IMR-90 (cell line): ENCODE measurements around the gene DCAF5. TPM values are rescaled to one million over a fixed set of nuclear protein-coding genes. Genes with fewer than 3 reads are reported as not detected.

Experiments used
- ATAC-seq: fragments of 200-7000 bp; cut with Tn5 transposase; 2 replicates; pipeline ENCODE4 v1.9.1; 2020; ENCODE audit warnings: low read depth, mild to moderate bottlenecking, moderate library complexity
- BruUV-seq: library from RNA; stranded (reverse); fragments of 400-500 nt; replicated peaks from 2 replicates; lab custom pipeline; 2021; lab: Mats Ljungman, UMichigan
- CTCF ChIA-PET: fragments of 300-600 bp; formaldehyde crosslinking; extraction: SDS; loops from one replicate; lab custom pipeline; 2021; ENCODE audit warnings: antibody characterized with exemption; lab: Yijun Ruan, JAX
- POLR2A ChIA-PET: fragments of 300-600 bp; sonication (Branson Sonifier 250); formaldehyde crosslinking; loops from one replicate; lab custom pipeline; 2022; ENCODE audit warnings: antibody characterized with exemption; ENCODE audit not compliant: unreplicated experiment; lab: Charles Lee
- DNase-seq: peaks from one replicate; pipeline ENCODE4 v3.0.0; 2013
- H2AFZ ChIP-seq: replicated peaks from 2 replicates; pipeline ENCODE3; 2013; ENCODE audit warnings: low read length, mild to moderate bottlenecking; ENCODE audit not compliant: poor library complexity
- H2AK5ac ChIP-seq: 2 replicates; pipeline ENCODE4 v1.6.1; 2013; ENCODE audit warnings: low read depth, low read length, inconsistent platforms
- H2AK9ac ChIP-seq: replicated peaks from 2 replicates; pipeline ENCODE3; 2013; ENCODE audit warnings: mild to moderate bottlenecking, low read depth, low read length, moderate library complexity; ENCODE audit not compliant: poor library complexity
- H2BK120ac ChIP-seq: 2 replicates; pipeline ENCODE4 v1.6.1; 2013; ENCODE audit warnings: low read depth, low read length, inconsistent platforms
- H2BK15ac ChIP-seq: 3 replicates; pipeline ENCODE4 v1.6.1; 2013; ENCODE audit warnings: low read depth, low read length, inconsistent platforms
- H2BK20ac ChIP-seq: 2 replicates; pipeline ENCODE4 v1.6.1; 2013; ENCODE audit warnings: low read depth, mild to moderate bottlenecking, inconsistent platforms, low read length, moderate library complexity
- H2BK5ac ChIP-seq: 2 replicates; pipeline ENCODE4 v1.6.1; 2013; ENCODE audit warnings: mild to moderate bottlenecking, low read depth, low read length, inconsistent platforms; ENCODE audit not compliant: poor library complexity, severe bottlenecking
- H3K14ac ChIP-seq: replicated peaks from 2 replicates; pipeline ENCODE4 v1.6.1; 2013; ENCODE audit warnings: low read depth, low read length, inconsistent platforms
- H3K18ac ChIP-seq: 2 replicates; pipeline ENCODE4 v1.6.1; 2013; ENCODE audit warnings: low read depth, low read length, control low read depth
- H3K23ac ChIP-seq: 2 replicates; pipeline ENCODE4 v1.6.1; 2013; ENCODE audit warnings: low read depth, low read length, inconsistent platforms
- H3K27ac ChIP-seq: 2 replicates; pipeline ENCODE4 v1.5.1; 2013; ENCODE audit warnings: mild to moderate bottlenecking, control low read depth, low read length; ENCODE audit not compliant: insufficient read depth
- H3K27me3 ChIP-seq: 2 replicates; pipeline ENCODE4 v1.6.1; 2013; ENCODE audit warnings: low read length; ENCODE audit not compliant: control insufficient read depth, insufficient read depth
- H3K36me3 ChIP-seq: 2 replicates; pipeline ENCODE4 v1.6.1; 2013; ENCODE audit warnings: low read length, mixed read lengths; ENCODE audit not compliant: control insufficient read depth, insufficient read depth
- H3K4ac ChIP-seq: 2 replicates; pipeline ENCODE4 v1.6.1; 2013; ENCODE audit warnings: low read depth, low read length, inconsistent platforms
- H3K4me1 ChIP-seq: 2 replicates; pipeline ENCODE4 v1.6.1; 2013; ENCODE audit warnings: low read length, mixed read lengths; ENCODE audit not compliant: control insufficient read depth, insufficient read depth
- H3K4me2 ChIP-seq: 2 replicates; pipeline ENCODE4 v1.6.1; 2013; ENCODE audit warnings: low read depth, mild to moderate bottlenecking, control low read depth, low read length, moderate library complexity
- H3K4me3 ChIP-seq: 2 replicates; pipeline ENCODE4 v1.5.1; 2013; ENCODE audit warnings: low read depth, mild to moderate bottlenecking, control low read depth, low read length, moderate library complexity; ENCODE audit not compliant: insufficient read depth
- H3K56ac ChIP-seq: 2 replicates; pipeline ENCODE4 v1.6.1; 2013; ENCODE audit warnings: low read length, inconsistent platforms; ENCODE audit not compliant: insufficient read depth; ENCODE audit errors: extremely low read depth
- H3K79me1 ChIP-seq, 2 experiments: 2 replicates each; pipeline ENCODE4 v1.6.1; 2013; ENCODE audit warnings: low read length in 2 of 2, inconsistent platforms in 1 of 2, low read depth in 1 of 2
- H3K9ac ChIP-seq: 2 replicates; pipeline ENCODE4 v1.6.1; 2013; ENCODE audit warnings: low read depth, low read length, control low read depth
- H3K9me1 ChIP-seq: 2 replicates; pipeline ENCODE4 v1.6.1; 2013; ENCODE audit warnings: low read length, inconsistent platforms; ENCODE audit not compliant: insufficient read depth
- H3K9me3 ChIP-seq: 2 replicates; pipeline ENCODE4 v1.6.1; 2013; ENCODE audit warnings: low read length; ENCODE audit not compliant: control insufficient read depth, insufficient read depth
- H4K20me1 ChIP-seq: 2 replicates; pipeline ENCODE4 v1.6.1; 2013; ENCODE audit warnings: low read length, inconsistent platforms; ENCODE audit not compliant: insufficient read depth
- H4K5ac ChIP-seq: 2 replicates; pipeline ENCODE4 v1.6.1; 2013; ENCODE audit warnings: mild to moderate bottlenecking, low read depth, low read length, control low read depth
- H4K8ac ChIP-seq, 2 experiments: 2 replicates each; pipeline ENCODE4 v1.6.1; 2013; ENCODE audit warnings: low read depth in 2 of 2, low read length in 2 of 2, control low read depth in 1 of 2, inconsistent platforms in 1 of 2
- H4K91ac ChIP-seq: 2 replicates; pipeline ENCODE4 v1.6.1; 2013; ENCODE audit warnings: low read depth, low read length, inconsistent platforms; ENCODE audit not compliant: insufficient read depth
- BHLHE40 ChIP-seq: fragments of 150-350 bp; IDR thresholded peaks from 2 replicates; pipeline ENCODE4 v1.6.1; 2016; ENCODE audit warnings: mild to moderate bottlenecking, low read depth, low read length
- CEBPB ChIP-seq: IDR thresholded peaks from 2 replicates; pipeline ENCODE4 v1.6.1; 2012; ENCODE audit warnings: low read depth, low read length, improper control_type of control experiment
- CHD1 ChIP-seq: IDR thresholded peaks from 2 replicates; pipeline ENCODE4 v1.6.1; 2012; ENCODE audit warnings: low read depth, low read length, improper control_type of control experiment
- CTCF ChIP-seq: conservative IDR thresholded peaks from 2 replicates; pipeline ENCODE4 v1.5.1; 2012; ENCODE audit warnings: mild to moderate bottlenecking, low read depth, low read length, improper control_type of control experiment
- ELK1 ChIP-seq: fragments of 150-350 bp; IDR thresholded peaks from 2 replicates; pipeline ENCODE4 v1.6.1; 2016; ENCODE audit warnings: low read depth, mild to moderate bottlenecking, low read length, moderate library complexity, borderline replicate concordance
- FOS ChIP-seq: fragments of 150-350 bp; IDR thresholded peaks from 2 replicates; pipeline ENCODE4 v1.6.1; 2016; ENCODE audit warnings: low read depth, low read length
- MAFK ChIP-seq: IDR thresholded peaks from 2 replicates; pipeline ENCODE4 v1.6.1; 2012; ENCODE audit warnings: low read depth, low read length, improper control_type of control experiment
- MAZ ChIP-seq: IDR thresholded peaks from 2 replicates; pipeline ENCODE4 v1.6.1; 2012; ENCODE audit warnings: low read depth, mild to moderate bottlenecking, low read length, improper control_type of control experiment, moderate library complexity, borderline replicate concordance
- MXI1 ChIP-seq: IDR thresholded peaks from 2 replicates; pipeline ENCODE4 v1.6.1; 2012; ENCODE audit warnings: low read depth, mild to moderate bottlenecking, low read length, moderate library complexity, borderline replicate concordance
- NFE2L2 ChIP-seq: fragments of 150-350 bp; IDR thresholded peaks from 2 replicates; pipeline ENCODE4 v1.6.1; 2016; ENCODE audit warnings: low read depth, mild to moderate bottlenecking, low read length
- POLR2A ChIP-seq: IDR thresholded peaks from 2 replicates; pipeline ENCODE4 v1.6.1; 2012; ENCODE audit warnings: mild to moderate bottlenecking, low read depth, low read length
- RAD21 ChIP-seq: IDR thresholded peaks from 2 replicates; pipeline ENCODE4 v1.6.1; 2012; ENCODE audit warnings: low read length, improper control_type of control experiment
- RCOR1 ChIP-seq: IDR thresholded peaks from 2 replicates; pipeline ENCODE4 v1.6.1; 2012; ENCODE audit warnings: mild to moderate bottlenecking, low read length, improper control_type of control experiment; ENCODE audit not compliant: insufficient replicate concordance
- RFX5 ChIP-seq: IDR thresholded peaks from 2 replicates; pipeline ENCODE4 v1.8.0; 2012; ENCODE audit warnings: low read depth, mild to moderate bottlenecking, low read length, moderate library complexity
- SMC3 ChIP-seq: fragments of 150-350 bp; IDR thresholded peaks from 2 replicates; pipeline ENCODE4 v1.6.1; 2016; ENCODE audit warnings: low read depth, mild to moderate bottlenecking, antibody characterized with exemption, low read length, moderate library complexity
- USF2 ChIP-seq: fragments of 150-350 bp; IDR thresholded peaks from 2 replicates; pipeline ENCODE4 v1.6.1; 2017; ENCODE audit warnings: mild to moderate bottlenecking, antibody characterized with exemption, low read length, low read depth
- WGBS, 2 experiments: methylation state at CpG; one replicate each; pipeline versions ENCODE4 v1.1.5 to v1.1.7; 2013; ENCODE audit warnings: missing lambda C conversion rate in 2 of 2; ENCODE audit not compliant: insufficient read length in 1 of 2; ENCODE audit errors: extremely low coverage in 2 of 2; 5-methylcytosine and 5-hydroxymethylcytosine counted together
- dilution Hi-C: fragments of 300-500 bp; cut with HindIII; formaldehyde crosslinking; loops from one replicate; pipeline ENCODE4 v1.14.3; 2018; ENCODE audit warnings: low sequenced_read_pairs; ENCODE audit not compliant: unreplicated experiment
- in situ Hi-C: fragments of 300-500 bp; cut with MboI; formaldehyde crosslinking; loops from 3 replicates; pipeline ENCODE4 v1.14.3; 2019; ENCODE audit warnings: low sequenced_read_pairs, inconsistent platforms, mixed read lengths
- intact Hi-C: fragments of 100-400 bp; cut with micrococcal nuclease; formaldehyde crosslinking; loops from 2 replicates; pipeline ENCODE4 v1.10.0; 2022
- polyA plus RNA-seq, 3 experiments: library from polyadenylated mRNA; depleted of rRNA; stranded (reverse); fragments of >200 nt; gene quantifications; 2 replicates each; pipeline ENCODE4 v1.2.3, GENCODE V29; 2012; ENCODE audit warnings: low replicate concordance in 1 of 3
- total RNA-seq: library from RNA; depleted of rRNA; stranded (reverse); fragments of >200 nt; gene quantifications from 2 replicates; pipeline ENCODE4 v1.2.3, GENCODE V29; 2012

DCAF5 gene
- total and polyA plus RNA-seq, 2 of the 4 experiments (the other 2 are of a cell fraction): 17.6 to 30.4 TPM

GRCh38 chr14:69190191-69190590 lies 37.3 kb upstream of the DCAF5 start:
- CTCF ChIA-PET: no interaction called here
- DNase-seq (no peak), ATAC-seq (no peak)
- Histone ChIP-seq H3K9ac (no peak overlapping the region), H3K4ac (no peak overlapping the region), H4K20me1 (no peaks in the 10 kb centered on the region), H3K4me1 (no peaks in the 10 kb centered on the region), H2BK20ac (no peak overlapping the region), H2AK5ac (no peak overlapping the region), H3K9me1 (no peaks in the 10 kb centered on the region), H4K5ac (no peak overlapping the region), H3K4me3 (no peak overlapping the region), H3K56ac (no peak overlapping the region), H3K79me1 (peaks cover 2 to 17% of the 10 kb centered on the region in 2 experiments; a peak in 2 of 4 replicates), H3K18ac (no peak overlapping the region), H2BK5ac (no peak overlapping the region), H3K27ac (no peak overlapping the region), H4K8ac (no peak overlapping the region), H2BK15ac (no peak overlapping the region), H3K9me3 (no peaks in the 10 kb centered on the region), H3K4me2 (no peak overlapping the region), H2BK120ac (no peak overlapping the region), H2AK9ac (no peak overlapping the region), H3K23ac (no peak overlapping the region), H3K27me3 (peaks cover 2% of the 10 kb centered on the region), H3K14ac (no peak overlapping the region), H3K36me3 (no peaks in the 10 kb centered on the region), H2AFZ (no peak overlapping the region), H4K91ac (no peak overlapping the region)
- in situ Hi-C loops: no loop called here
- POLR2A ChIA-PET: no interaction called here
- intact Hi-C loops: no loop called here
- no CpG with 5 or more reads among the region's 2 CpGs for WGBS, 2 experiments
- TF ChIP-seq CTCF (no peak), CEBPB (no peak), POLR2A (no peak), MXI1 (no peak), RFX5 (no peak), MAZ (no peak), RAD21 (no peak), MAFK (no peak), SMC3 (no peak), NFE2L2 (no peak), BHLHE40 (no peak), FOS (no peak), CHD1 (no peak), USF2 (no peak), ELK1 (no peak), RCOR1 (no peak)
- BruUV-seq: no TSS peak
- dilution Hi-C loops: no loop called here
